ENCODE measurements around the gene FBN1. TPM values are rescaled to one million over a fixed set of nuclear protein-coding genes. Genes with fewer than 3 reads are reported as not detected.

Gene FBN1
- polyA plus RNA-seq, 3 donors = 80.9 to 104 (median 99.6) TPM

DNA sequence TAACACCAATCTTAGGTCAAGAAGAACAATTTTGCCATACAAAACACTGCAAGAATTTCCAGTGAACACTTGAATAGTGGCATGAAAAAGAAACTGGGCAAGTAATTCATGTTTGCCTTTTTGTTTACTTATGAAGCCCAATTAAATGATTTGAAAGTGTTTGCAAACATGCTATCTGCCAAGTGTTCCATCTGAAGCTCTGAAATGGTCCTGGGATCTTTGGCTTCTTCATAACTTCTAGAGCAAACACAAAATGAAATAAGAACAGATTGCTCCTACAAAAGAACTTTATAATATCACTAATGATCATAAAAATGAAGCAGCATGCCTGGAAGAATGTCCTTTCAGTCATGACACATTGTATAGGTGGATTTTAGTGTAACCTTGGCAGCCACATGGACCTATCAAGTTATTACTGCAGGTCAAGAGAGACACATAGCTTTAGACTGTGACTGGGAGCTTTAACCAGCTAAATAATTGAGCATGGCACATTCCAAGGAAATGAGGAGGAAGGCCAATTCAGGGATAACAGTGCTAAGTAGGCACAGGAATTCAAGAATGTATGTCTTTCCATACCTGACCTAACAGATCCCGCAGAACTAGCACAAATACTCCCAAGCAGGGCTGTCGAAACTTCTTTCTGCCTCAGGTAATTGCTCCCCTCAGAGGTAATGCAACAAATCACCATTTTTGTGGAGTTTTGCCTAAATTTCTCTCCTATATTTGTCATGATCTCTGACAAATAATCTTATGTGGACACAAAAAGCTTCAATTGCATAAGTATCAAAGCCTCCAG, 169.7 kb downstream of the FBN1 start:
- DNase-seq (ENCODE audit: low read depth in 3 of 3, low spot score in 2 of 3) = no peak

GRCh38 chr15:48473667-48474066, 171.8 kb downstream of the FBN1 start:
- DNase-seq (ENCODE audit: low read depth in 3 of 3, low spot score in 2 of 3) = no peak

DNA sequence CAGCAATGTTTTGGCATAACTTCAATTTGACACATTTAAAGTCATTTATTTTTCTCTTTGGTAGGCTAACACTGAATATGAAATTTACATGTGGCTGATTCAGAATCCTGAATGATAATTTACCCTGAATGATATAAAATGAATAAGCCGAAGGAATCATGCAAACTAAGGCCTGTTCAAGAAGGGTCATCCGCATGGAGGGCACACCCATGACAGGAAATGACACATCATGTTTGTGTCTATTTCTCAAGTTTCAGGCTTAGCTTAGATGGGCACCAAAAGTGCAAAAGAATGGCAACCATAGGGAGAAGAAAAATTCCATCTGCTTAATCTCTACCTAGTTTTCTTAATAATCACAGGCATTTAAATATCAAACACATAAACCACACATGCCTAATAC, 172.8 kb downstream of the FBN1 start:
- no peak for DNase-seq (ENCODE audit: low read depth in 3 of 3, low spot score in 2 of 3)

DNA sequence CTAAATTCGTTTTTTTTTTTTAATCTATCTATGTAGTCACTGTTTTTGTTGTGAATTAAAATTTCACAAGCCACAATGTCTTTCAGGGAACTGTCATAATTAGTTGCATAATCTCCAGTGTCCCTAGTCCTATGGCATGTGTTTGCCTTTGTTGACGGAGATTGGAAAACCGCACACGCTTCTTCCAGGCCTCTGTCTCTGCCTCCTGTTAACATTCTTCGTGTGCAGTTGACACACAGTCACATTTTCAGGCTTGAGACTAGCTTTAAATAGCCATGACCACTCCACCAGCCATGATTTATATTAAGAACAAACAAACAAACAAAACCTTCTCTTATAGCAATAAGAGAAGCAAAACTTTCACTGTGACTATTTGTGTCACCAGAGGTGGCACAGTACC, 174.4 kb downstream of the FBN1 start:
- DNase-seq (ENCODE audit: low read depth in 3 of 3, low spot score in 2 of 3) = no peak

- no peak for DNase-seq (ENCODE audit: low read depth in 3 of 3, low spot score in 2 of 3)
Measured at GRCh38 chr15:48470096-48470495, 175.4 kb downstream of the FBN1 start.

DNA sequence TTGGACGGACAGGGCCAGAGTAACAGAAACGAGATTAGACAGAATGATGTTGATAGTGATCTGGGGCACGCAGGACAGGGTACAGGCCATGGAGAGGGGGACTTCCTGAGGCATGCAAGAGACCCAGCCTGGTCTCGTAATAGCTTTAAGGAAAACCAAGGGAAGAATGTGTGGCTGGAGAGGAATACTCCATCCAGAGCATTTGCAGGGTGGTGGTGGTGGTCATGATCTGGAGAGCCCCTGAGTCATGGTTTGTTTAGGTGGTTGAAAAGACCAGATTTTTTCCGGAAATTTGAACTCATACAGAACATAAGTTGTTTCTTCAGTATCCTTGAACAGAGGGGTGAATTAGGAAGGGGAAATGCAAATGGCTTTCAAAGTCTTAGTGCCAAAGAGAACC, 175.8 kb downstream of the FBN1 start:
- no peak for DNase-seq (ENCODE audit: low read depth in 3 of 3, low spot score in 2 of 3)

GRCh38 chr15:48469271-48469670, 176.2 kb downstream of the FBN1 start:
- DNase-seq (ENCODE audit: low read depth in 3 of 3, low spot score in 2 of 3) = no peak

DNA sequence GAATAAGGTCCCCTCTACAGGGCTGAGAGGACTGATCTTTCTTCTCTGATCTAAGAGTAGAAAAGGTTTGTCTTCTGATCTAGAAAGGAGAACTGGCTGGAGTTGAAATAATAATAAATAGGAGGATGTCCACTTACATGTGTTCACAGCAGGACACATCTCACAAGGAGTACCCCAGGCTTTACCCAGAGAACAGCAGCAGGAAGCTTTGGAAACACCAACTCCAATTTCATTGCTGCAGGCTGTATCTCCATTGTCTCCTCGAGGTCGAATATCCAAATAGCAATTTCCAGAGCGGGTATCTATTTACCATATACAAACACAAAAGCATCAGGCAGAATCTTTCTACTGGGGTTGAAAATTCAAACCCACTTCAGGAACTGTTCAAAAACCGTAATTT, 177.7 kb downstream of the FBN1 start:
- DNase-seq (ENCODE audit: low read depth in 3 of 3, low spot score in 2 of 3) = no peak

- DNase-seq (ENCODE audit: low read depth in 3 of 3, low spot score in 2 of 3) = no peak
Measured at GRCh38 chr15:48466820-48467219, 178.7 kb downstream of the FBN1 start.

DNA sequence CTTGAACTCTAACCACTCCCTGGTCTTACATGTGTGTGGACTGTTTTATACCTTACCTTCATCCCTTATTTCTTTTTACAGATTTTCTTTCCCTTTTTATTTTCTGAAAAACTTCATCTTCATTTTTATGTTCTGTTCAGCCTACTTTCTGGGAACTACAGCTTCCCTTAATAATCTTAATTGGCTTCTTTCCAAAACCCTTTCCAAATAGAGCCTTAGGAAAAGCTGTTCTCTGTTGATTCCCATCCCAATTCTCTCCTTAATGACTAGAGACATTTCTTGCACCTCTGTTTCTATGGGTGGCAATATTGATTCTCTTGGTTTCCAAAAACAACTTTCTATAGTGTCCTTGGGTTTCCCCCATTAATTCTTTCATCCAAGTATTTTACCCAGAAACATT, 179.4 kb downstream of the FBN1 start:
- DNase-seq (ENCODE audit: low read depth in 3 of 3, low spot score in 2 of 3) = no peak

DNA sequence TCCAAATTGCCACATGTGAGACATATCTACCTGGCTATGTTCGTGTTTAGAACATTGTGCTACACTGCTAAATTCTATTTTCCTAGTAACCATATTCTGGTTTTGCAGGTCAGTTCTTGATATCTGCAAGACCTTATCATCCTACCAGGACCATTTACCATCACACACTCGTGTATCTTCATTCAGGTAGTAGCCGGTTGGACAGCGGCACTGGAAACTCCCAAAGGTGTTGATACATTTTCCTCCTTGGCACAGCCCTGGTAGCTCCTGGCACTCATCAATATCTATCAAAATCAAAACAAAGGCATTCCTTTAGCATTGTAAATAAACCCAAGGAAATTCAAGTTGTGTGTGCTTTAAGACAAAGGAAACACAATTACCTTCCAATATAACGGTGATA, 180.1 kb downstream of the FBN1 start:
- no peak for DNase-seq (ENCODE audit: low read depth in 3 of 3, low spot score in 2 of 3)

DNA sequence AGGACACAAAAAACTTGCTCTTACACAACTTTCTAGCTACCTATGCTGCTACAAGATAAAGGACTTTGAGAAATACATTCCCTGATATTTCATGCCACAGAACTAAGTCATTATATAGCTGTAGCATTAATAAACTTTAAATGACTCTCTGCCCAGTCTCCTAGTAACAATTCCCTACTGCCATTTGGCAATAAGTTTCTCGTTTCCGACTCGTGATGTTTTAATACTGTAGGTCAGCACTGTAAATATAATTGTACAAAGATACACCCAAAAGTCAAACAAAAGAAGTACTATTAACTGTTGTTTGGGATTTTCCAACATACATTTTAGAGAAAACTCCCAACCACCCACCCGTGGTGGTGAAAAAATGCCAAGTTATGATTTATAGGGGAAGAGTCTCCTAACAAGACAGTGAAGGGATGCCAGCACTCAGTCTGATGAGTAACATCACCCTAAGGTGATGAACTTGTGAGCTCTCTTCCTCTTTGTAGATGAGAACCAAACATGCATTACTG, 182.1 kb downstream of the FBN1 start:
- DNase-seq (ENCODE audit: low read depth in 3 of 3, low spot score in 2 of 3) = no peak

DNA sequence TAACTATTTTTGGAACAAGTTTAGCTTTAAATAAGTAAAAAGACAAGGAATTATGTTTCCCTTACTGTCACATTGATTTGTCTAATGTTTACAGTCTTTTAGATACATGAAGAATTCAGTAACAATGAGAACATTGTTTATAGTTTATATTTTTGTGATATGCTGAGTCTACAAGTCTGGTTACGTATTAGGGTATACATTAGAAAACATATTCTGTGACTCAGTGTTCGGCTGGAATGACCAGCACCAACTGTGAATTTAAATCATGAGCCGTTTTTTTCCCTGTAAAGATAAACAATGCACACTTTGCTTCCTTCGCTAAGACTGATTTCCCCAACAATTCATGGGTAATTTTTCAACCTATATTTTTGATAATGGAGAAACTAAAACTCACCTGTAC, 182.8 kb downstream of the FBN1 start:
- no peak for DNase-seq (ENCODE audit: low read depth in 3 of 3, low spot score in 2 of 3)

GRCh38 chr15:48459571-48460442, 185.7 kb downstream of the FBN1 start:
- no peak for DNase-seq (ENCODE audit: low read depth in 3 of 3, low spot score in 2 of 3)

DNA sequence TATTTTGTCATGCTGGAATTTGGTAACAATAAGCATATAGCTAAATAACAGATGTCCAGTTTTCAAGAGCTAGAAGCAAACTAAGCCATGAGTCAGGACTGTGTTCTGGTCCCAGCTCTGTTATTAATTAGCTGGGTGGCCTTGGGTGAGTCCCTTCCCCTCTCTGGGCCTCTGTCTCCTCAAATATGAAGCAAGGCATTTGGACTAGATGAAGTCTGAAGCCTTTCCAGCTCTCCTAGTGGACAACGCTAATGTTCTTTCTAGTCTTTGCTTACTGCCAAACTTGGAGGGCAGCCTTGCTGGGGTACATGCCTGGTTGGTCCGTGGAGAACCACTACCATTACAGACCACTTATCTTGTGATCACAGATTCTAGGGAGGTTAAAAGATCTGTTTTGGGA, 186.6 kb downstream of the FBN1 start:
- DNase-seq (ENCODE audit: low read depth in 3 of 3, low spot score in 2 of 3) = no peak

DNA sequence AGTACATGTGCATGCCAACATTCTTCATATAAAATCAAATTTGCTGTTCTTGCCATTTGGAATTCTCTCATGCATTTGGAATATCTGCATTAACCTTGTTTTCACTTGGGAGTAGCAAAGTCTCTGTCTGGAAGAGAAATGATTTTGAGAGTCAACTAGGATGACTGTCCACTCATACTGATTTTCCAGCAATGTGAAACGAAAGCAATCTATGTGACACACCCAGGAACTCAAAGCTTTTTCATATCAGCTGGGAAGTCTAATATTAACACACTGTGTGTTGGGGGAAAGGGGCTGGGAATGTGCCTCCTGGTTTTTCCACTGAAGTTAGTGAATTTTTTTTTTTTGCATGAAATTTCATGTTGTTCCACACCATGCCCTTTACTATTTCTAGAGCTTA, 189.4 kb downstream of the FBN1 start:
- no peak for DNase-seq (ENCODE audit: low read depth in 3 of 3, low spot score in 2 of 3)

DNA sequence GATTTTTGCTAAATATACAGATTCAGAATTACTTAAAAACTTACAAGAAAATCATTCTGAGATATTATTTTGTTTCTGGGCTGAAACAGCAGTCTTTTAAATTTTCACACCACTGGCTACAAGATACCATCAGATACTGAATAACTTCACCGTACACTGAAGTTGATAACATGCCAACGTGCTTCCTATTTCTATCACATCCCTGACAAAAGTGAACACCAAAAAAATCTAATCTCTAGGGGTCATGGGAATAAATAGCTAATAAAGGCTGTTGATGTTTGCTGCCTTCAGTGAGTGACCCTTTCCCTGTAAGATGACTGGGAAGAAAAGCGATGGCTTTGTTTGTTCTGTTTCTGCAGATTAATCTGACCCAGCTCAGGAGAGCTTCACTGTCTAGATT, 193.8 kb downstream of the FBN1 start:
- no peak for DNase-seq (ENCODE audit: low read depth in 3 of 3, low spot score in 2 of 3)

DNA sequence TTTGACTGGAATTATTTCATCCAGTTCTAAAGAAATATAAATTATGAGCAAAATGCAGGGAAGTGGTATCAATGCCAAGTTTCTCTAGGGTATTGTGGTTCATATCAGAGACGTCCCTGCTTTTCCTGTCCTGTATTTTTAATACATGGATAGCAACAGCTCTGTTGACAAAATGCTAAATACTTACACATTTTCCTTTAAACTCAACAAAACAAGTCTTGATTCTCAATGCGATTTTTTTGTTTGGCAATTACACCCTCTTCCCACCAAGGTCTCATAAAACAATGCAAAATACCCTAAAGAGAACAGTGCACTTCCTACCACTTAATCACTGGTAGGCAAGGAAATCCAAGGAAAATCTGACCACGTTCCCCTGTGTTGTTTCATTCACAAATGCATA, 194.3 kb downstream of the FBN1 start:
- DNase-seq (ENCODE audit: low read depth in 3 of 3, low spot score in 2 of 3) = no peak

GRCh38 chr15:48449734-48450133, 195.8 kb downstream of the FBN1 start:
- no peak for DNase-seq (ENCODE audit: low read depth in 3 of 3, low spot score in 2 of 3)

GRCh38 chr15:48447657-48448056, 197.9 kb downstream of the FBN1 start:
- no peak for DNase-seq (ENCODE audit: low read depth in 3 of 3, low spot score in 2 of 3)

GRCh38 chr15:48447058-48447457, 198.5 kb downstream of the FBN1 start:
- no peak for DNase-seq (ENCODE audit: low read depth in 3 of 3, low spot score in 2 of 3)

- no peak for DNase-seq (ENCODE audit: low read depth in 3 of 3, low spot score in 2 of 3)
Measured at GRCh38 chr15:48442011-48442410, 203.5 kb downstream of the FBN1 start.
